ENCODE results near the gene CHCHD6. TPM values are rescaled to one million over a fixed set of nuclear protein-coding genes. Genes with fewer than 3 reads are reported as not detected.
A peak's percentile ranks its signal among the peaks of the same experiment; 100 is the strongest.

Gene CHCHD6
- total RNA-seq, 3 donors from 2014 or later, result 5.9 to 9.8 (median 6.5) TPM

- TF ChIP-seq CTCF (IDR thresholded peaks at IDR 0.05), result no peak
- no peak for DNase-seq
- peak overlapping the region; percentile 58 for H3K4me3 ChIP-seq
- no peaks in the 10 kb centered on the region for H3K36me3 ChIP-seq (ENCODE audit: low read depth)
- intact Hi-C loops (cut with DNase I, micrococcal nuclease), result no loop called here
- no peaks in the 10 kb centered on the region for H3K9me3 ChIP-seq
- ATAC-seq, result peak; percentile 45
- H3K4me1 ChIP-seq (ENCODE audit: low read depth), result peaks cover 4% of the 10 kb centered on the region
These were observed 614 bp downstream of the CHCHD6 start for GRCh38 chr3:126704494-126705214.

GRCh38 chr3:126706631-126707030 lies 2.6 kb downstream of the CHCHD6 start:
- intact Hi-C loops (cut with DNase I, micrococcal nuclease), result no loop called here
- Histone ChIP-seq H3K36me3 (ENCODE audit: low read depth) (no peaks in the 10 kb centered on the region), H3K4me1 (ENCODE audit: low read depth) (peaks cover 4% of the 10 kb centered on the region), H3K9me3 (no peaks in the 10 kb centered on the region), H3K4me3 (no peak overlapping the region)
- no peak for ATAC-seq
- DNase-seq, result no peak
- no peak for TF ChIP-seq CTCF (IDR thresholded peaks at IDR 0.05)

GRCh38 chr3:126711121-126711760 lies 7.2 kb downstream of the CHCHD6 start:
- intact Hi-C loops (cut with DNase I, micrococcal nuclease), result no loop called here
- H3K4me1 ChIP-seq (ENCODE audit: low read depth), result no peaks in the 10 kb centered on the region
- H3K9me3 ChIP-seq, result no peaks in the 10 kb centered on the region
- no peaks in the 10 kb centered on the region for H3K36me3 ChIP-seq (ENCODE audit: low read depth)
- TF ChIP-seq CTCF (IDR thresholded peaks at IDR 0.05), result no peak
- DNase-seq (no peak), ATAC-seq (no peak)
- no peak overlapping the region for H3K4me3 ChIP-seq

- H3K4me3 ChIP-seq, result no peak overlapping the region
- no peaks in the 10 kb centered on the region for H3K36me3 ChIP-seq (ENCODE audit: low read depth)
- no peaks in the 10 kb centered on the region for H3K9me3 ChIP-seq
- no peak for TF ChIP-seq CTCF (IDR thresholded peaks at IDR 0.05)
- intact Hi-C loops (cut with DNase I, micrococcal nuclease), result no loop called here
- DNase-seq (no peak), ATAC-seq (no peak)
- H3K4me1 ChIP-seq (ENCODE audit: low read depth), result no peaks in the 10 kb centered on the region
These were observed 9.2 kb downstream of the CHCHD6 start for GRCh38 chr3:126713199-126713598.

- ATAC-seq (no peak), DNase-seq (no peak)
- Histone ChIP-seq H3K4me3 (no peak overlapping the region), H3K36me3 (ENCODE audit: low read depth) (no peaks in the 10 kb centered on the region), H3K4me1 (ENCODE audit: low read depth) (no peaks in the 10 kb centered on the region), H3K9me3 (no peaks in the 10 kb centered on the region)
- intact Hi-C loops (cut with DNase I, micrococcal nuclease), result no loop called here
- TF ChIP-seq CTCF (IDR thresholded peaks at IDR 0.05), result no peak
These were observed 10.3 kb downstream of the CHCHD6 start for GRCh38 chr3:126714276-126714900.
